Stimulated activated CD8-positive, alpha-beta memory T cell treated with anti-CD3 and anti-CD28 coated beads, Interleukin-2, amount 100 ng/mL, for 48 hours (primary cell): Measurements from ENCODE around the gene MRRF.
"Not testable (repeated sequence)": the region's sequence is repeated elsewhere in the genome, so short reads cannot be mapped to it uniquely, and the experiment has no call there.

Source experiments
- DNase-seq, 2 donors: peaks; one replicate each; pipeline ENCODE4 v3.0.0-alpha.2; 2020; ENCODE audit warnings: low read depth in 2 of 2

The MRRF gene

DNA sequence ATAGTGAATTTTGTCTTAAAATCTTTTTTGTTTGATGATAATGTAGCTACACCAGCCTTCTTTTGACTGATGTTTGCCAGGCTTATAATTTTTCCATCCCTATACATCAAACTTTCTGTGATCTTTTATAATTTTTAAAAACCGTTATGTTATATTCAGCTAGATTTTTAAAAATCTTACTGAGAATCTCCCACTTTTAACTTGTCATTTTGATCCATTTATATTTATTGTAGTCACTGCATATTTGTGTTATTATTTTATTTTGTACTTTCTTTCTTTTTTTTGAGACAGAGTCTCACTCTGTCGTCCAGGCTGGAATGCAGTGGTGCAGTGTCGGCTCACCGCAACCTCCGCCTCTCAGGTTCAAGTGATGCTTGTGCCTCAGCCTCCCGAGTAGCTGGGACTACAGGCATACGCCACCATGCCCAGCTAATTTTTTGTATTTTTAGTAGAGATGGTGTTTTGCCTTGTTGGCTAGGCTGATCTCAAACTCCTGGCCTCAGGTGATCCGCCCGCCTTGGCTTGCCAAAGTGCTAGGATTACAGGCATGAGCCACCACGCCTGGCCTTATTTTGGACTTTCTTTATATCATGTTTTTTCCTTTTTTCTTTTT, 12.7 kb downstream of the MRRF start:
- DNase-seq, result no peak

DNA sequence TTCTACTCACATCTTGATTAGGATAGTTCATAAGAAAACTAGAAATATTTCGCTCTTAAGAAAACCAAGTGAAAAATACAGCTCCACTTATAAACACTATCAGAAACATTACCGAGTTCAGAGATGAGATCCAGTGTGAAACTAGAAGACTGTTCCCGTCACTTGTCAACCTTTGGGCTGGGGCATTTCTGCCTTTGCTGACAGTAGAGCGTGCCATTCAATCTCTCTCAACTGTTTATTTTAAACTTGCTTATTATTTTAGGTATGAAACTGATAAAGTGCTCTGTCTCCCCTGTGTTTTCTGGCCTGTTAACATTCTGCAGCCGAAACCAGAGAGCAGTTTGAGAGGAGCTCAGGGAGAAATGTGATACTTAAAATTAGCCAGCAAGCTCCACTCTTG, 16.7 kb downstream of the MRRF start:
- DNase-seq, result no peak

DNA sequence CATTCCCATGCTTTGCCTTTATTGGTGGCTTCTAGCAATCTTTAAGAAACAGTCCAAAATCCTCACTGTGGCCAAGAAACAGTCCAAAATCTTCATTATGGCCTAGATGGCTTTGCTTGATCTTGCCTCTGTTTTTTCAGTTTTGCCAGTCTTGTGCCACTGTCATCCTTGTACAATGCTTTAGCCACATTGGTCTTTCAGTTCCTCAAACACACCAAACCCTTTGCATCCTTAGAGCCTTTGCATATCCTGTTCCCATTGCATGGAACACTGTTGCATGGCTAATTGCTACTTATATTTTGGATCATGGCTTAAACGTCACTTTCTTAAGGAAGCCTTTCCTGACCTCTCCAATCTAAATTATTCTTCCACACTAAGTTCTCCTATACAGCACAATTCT, 22.1 kb downstream of the MRRF start:
- no peak for DNase-seq

DNA sequence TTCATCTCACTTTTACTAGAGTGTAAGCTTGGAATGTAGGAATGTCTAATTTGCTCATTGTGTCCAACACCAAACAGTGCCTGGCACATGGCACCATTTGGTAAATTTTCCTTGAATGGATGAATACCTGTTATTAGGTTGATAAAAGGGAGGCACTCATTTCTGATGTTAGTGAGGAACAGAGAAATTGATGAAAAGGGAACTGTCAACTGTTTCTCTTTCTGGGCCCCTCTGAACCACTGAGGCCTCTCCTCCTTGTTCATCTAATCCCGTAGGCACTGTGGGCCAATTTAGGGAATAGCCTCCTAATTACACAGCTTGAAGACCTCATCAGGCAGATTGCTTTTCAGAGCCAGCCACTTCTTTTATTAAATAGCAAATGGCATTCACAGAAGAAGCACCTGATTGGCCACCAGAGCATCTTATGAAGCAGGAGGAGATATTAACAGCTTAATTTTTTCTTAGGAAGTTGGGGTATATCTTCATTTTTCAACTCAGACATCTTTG, 22.6 kb downstream of the MRRF start:
- no peak for DNase-seq

DNA sequence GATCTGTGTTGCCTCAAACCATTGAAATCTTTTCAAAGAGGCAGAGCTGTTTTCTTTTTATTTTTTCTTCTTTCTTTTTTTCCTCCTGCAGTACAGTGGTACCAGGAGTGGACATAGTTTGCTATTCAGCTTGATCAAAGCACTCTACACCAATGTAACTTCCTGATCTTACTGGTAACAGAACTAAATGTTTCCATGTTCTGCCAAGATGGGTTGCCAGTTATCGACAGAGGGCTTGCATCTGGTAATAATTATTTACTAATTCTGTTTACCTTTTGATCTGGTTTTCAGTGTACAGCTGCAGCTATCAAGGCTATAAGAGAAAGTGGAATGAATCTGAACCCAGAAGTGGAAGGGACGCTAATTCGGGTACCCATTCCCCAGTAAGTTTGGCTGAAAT, 26.8 kb downstream of the MRRF start:
- DNase-seq, result no peak

DNA sequence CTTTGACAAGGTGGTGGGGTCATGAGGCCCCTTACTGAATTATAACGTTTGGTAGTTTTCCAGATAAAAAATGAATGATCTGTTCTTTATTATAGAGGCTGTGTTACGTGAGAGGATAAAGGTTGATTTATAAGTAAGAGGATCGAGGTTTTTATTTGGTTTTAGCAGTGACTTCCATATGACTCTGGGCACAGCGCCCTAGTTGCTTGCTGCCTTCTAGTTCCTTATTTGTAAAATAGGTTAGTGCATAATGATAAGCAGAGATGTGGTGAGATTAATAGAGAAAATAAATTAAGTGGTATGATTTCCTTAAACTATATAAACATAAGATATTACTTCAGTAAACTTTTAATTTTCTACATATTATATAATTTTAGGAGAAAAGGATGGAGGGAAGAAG, 29.8 kb downstream of the MRRF start:
- no peak for DNase-seq

DNA sequence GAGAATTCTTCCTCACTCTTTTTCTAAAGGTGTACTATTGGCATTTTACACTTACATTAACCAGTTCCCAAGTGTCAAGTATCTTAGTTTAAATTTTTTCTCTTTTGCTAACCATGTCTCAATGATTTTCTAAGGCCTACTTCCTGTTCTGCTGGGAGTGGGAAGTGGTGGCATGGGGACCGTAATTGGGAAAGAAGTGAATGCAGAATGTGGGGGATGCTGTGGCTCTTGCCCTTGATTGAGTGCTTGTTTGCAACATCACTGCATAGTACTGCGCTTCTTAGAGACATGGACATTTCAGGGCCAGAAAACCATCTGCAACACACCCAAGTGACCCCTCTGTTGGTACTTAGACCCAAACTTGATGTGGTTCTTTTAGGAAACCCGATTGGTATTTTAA, 32.8 kb downstream of the MRRF start:
- no peak for DNase-seq

DNA sequence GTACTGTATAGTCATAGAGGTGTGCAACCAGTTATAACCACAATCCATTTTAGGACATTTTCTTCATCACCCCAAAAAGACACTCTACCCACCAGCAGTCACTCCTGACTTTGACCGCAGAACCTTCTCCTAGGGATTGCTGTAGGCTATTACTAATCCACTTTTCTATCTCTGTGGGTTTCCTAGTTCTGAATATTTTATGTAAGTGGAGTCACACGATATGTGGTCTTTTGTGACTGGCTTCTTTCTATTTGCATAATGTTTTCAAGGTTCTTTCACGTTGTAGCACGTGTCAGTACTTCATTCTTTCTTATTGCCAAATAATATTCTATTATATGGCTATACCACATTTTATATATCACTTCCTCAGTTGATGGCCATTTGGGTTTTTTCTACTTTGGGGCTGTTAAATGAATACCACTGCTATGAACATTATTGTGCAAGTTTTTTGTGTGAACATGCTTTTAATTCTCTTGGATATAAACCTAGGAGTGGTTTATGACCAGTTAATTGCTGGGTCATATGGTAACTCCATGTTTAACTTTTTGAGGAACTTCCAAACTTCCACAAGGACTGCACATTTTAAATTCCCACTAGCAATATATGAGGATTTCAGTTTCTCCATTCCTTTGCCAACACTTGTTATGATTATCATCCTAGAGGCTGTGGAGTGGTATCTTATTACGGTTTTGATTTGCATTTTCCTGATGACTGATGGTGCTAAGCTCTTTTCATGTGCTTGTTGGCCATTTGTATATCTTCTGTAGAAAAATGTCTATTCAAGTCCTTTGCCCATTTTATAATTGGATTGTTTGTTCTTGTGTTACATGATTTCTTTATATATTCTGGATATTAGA, 37.8 kb downstream of the MRRF start:
- DNase-seq, result no peak

DNA sequence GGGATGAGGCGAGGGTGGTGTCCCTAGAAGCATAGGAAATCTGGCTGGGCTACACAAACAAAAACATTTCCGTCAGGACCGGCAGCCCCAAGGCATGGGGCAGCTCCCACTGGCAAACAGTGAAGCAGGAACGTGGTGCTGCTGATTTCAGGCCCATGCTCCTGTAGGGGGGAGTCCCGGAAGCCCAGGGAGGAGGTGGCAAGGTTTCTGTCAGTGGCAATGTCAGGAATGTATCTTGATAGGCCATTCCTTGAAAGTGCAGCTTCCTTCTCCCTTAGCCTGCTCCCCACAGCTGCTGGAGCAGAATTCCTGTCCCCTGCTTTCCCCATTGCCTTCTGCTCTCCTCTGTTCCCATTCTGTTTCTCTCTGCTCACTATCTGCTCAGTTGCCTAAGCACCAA, 42.4 kb downstream of the MRRF start:
- DNase-seq, result no peak

DNA sequence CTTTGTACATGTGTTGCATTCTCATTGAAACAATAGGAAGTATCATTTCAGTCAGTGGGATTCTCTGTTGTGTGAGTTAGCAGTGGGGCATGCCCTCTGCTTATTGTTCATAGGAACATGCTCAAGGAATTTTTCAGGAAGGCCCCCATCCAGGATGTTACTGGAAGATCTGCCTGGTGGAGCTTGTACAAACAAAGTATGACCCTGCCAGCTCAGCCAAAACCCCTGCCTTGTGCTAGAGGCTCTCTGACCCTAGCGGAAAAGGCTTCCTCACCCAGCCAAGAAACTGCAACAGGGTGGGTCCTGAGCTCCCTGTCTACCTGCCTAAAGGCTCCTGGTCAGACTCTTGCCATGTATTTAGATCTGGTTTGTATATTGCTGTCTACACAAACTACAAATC, 43.2 kb downstream of the MRRF start:
- DNase-seq, result no peak

DNA sequence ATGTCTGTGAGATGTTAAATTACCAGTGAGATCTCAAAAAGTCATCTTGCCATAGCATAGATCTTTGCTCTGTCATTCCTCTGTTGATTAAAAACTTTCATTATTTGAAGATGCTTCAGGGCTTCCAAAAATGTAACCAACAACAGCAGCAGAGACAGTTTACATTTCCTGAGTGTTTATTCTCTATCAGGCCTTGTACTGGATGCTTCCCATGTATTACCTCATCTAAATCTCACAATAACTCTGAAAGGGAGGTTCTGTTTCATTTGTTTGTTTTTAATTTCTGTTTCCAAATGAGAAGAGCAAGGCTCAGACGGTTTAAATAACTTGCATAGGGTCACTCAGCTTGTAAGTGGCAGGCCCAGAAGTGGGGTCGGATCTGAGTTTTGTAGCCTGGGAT, 45.2 kb downstream of the MRRF start:
- no peak for DNase-seq

DNA sequence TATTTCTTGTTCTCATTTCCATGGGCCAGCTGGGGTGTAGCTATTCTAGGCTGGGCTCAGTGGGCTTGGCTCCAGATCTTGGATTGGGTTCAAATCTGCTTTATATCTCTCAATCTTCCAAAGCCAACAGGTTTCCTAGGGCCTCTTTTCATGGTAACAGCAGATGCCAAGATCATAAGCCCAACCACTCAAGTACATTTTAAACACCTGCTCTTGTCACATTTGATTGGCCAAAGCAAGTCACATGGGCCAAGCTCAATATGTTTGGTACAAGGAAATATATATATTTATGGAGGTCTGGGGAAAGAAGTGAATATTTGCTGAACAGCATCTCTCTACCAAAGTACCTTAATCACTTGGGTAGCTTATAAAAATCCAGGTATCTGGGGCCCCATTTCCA, 49.5 kb downstream of the MRRF start:
- DNase-seq, result no peak

DNA sequence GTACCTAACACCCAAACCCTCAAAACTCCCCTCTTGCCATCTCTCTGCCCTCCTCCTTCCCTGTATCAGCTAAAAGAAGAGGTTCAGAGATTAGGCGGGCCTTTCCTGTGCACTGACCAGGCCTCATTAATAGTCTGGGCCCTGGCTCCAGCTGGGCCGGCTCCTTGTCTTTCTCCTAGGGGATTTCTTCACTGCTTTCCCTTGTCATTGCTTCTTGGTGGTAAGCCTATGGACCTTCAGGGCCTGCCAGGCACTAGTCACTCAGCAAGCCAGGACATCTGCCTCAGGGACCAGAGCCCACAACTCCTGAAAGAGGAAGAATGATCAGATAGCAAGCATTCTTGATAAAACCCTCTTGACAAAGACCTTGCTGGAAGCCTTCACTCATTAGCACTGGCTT, 50.9 kb downstream of the MRRF start:
- DNase-seq, result no peak

DNA sequence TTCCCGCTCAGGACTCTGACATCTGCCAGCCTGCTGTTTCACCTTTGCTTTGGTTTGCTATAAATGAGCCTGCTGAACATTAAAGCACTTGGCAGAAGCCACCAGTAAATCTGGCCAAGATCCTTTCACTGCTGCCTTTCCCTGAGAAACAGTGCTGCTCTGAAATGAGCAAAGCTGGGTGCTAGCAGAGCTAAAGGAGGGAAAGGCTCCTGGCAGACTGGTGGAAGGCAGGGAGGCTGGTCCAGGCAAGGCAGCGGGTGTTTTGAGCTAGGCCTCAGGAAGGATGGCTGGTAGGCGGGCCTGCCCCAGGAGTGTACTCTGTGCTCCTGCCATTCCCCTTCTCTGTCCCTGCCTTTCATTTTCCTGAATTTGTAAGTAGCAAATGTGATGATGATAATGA, 53.6 kb downstream of the MRRF start:
- no peak for DNase-seq

DNA sequence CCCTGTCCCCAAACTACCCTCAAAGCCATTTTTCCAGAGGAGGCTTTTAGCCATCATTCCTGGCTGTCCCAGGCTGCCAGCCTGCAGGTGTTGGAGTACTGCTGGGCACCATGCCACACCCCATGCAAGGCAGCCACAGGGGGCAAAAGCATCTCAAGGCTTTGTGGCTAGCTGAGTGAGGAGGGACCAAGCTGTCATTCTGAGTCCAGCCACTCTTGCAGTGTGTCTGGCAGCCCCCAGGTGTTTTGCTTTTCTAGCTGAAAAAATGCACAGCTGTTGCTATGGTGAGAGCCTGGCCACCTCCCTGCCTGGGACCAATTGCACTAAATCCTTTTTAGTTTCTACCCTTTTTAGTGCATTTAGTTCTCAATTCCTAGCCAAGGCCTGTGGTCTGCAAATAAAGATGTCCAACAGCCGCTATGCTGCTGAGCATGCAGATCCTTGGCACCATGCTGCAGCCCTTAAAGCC, 55.8 kb downstream of the MRRF start:
- no peak for DNase-seq

DNA sequence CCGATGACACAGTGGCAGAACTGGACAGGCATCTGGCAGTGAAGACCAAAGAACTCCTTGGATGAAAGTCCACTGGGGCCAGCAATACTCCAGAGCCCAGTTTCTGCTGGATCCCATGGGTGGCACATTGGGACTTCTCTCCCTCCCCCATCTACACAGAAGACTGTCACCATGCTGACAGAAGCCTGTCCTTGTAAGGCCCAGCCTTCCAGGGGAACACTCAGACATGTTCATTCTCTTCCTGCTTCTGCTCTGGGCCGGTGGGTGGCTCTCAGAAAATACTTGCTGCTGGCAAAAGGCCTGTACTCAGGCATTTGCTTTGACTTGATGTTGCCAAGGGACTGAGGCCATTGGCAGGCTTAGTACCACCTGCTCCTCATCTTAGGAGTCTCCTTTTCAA, 57.9 kb downstream of the MRRF start:
- no peak for DNase-seq

DNA sequence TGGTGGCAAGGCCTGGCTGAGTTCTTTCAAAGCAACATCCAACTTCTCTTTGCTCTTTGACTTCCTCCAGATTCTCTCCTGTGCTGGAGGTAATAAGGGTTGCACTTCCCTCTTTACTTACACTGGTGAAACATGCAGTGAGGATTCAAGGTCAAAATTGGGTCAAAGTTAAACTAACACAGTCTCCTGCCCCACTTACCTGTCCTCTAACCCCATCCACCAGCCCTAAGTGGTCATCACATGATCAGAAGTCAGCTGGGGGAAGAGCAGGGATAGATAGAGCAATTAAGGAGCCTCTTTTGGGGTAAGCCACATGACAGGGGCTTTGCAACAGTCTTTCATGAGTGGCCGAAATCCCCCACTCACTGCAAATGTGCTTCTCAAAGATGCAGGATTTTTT, 60.0 kb downstream of the MRRF start:
- DNase-seq, result not testable (repeated sequence)

DNA sequence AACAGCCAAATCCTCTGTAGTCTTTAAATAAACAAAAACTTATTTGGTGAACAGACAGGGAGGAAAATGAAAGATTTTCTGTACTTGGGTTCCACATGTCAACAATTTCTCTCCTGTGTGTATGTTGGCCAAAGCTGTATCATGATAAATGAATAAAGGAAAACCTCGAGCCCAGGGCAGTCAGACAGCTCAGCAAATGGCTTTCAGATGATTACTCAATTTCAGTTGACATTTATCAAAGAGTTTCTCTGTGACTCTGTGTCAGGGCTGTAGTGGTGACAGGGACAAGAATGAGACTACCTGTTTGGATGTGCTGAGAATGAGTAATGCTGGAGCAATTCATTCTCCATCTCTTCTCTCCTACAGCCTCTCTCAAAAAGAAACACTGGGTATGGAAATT, 60.4 kb downstream of the MRRF start:
- DNase-seq, result no peak

DNA sequence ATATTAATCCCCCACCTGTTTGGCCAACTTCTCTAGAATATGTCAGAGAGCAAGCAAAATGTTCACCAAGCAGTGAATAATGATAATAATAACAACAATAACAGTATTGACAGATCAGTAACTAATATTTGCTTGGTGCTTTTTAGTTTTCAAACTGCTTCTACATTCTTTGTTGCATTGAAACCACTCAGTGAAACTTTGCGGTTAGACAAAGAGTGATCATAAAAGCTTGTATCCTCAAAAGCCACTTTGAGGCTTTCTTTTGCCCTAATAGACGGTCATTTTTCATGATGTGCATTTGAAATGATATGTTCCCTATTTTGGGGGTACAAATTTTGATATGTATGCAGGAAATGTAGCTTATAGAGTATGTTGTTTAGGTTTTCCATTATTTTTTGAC, 62.5 kb downstream of the MRRF start:
- no peak for DNase-seq

DNA sequence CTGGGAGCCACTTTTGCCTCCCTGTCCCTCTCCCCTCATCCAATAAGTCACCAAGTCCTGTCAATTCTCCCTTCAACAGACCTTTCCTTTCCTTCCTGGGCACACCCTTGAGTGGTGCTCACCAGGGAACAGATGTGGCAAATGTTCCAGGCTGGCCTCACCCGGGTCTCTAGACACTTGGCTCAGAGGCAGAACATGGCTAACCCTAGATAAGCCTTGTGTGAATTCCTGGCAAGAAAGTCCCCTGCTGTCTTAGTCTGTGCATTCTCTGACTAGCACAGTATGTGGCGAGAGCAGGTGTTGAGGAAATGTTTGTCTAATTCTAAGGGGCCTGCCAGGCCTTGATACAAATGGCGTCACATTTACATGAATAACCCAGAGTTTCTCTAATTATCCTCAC, 64.9 kb downstream of the MRRF start:
- DNase-seq, result no peak

DNA sequence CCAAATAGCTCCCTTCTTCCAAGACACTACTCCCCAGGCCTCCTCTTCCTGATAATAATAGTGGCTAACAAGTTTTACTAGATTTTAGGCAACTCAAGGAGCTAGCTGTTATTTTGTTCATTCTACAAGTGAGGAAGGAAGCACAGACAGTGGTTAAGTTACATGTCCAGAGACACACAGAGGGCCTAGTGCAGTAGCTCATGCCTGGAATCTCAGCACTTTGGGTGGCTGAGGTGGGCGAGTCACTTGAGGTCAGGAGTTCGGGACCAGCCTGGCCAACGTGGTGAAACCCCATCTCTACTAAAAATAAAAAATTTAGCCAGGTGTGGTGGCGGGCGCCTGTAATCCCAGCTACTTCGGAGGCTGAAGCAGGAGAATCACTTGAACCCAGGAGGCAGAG, 65.8 kb downstream of the MRRF start:
- not testable (repeated sequence) for DNase-seq

DNA sequence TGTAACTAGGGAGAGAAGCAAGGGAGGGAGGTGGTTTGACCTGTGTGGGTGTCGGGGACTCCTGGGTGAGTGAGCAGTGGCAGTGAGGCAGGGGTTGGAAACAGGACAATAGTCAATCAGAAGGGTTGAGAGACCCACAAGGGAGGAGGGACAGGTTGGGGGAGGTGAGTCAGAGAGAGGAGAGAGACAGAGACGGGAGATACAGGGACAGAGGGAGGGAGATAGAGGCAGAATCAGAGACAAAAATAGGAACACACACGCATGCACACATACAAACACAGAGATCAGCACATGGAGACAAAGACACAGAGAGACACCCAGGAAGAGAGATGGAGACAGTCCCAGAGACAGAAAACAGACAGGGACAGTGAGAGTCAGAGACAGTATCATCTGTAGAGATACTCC, 66.8 kb downstream of the MRRF start:
- no peak for DNase-seq

DNA sequence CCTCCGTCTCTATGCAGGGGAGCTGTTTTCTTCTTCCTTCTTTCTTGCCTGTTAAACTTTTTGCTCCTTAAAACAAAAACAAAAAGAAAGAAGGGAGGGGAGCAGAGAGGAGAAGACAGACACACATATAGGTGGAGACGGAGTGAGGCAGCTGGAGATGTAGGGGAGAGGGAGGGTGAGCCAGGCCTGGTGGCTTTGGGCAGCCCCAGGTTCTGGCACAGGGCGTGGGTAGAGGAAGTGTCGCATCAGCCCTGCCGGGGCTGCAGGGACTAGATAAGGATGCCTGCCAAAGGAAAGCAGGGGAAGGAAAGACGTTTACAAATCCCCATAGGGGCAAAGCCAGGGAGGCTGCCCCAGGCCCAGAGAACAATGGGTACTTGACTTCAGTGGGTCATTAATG, 67.4 kb downstream of the MRRF start:
- DNase-seq, result no peak
